Activated T-helper 1 cell treated with anti-CD3 and anti-CD28 coated beads, Interleukin-12 subunit alpha, Interleukin-12 subunit beta, Interleukin-2, Interleukin-4 antibody, amounts not matched to agents 30 ng/mL and 10 ng/mL and 1 ng/mL, durations not matched to agents 14 hours and 24 hours and 36 hours (primary cell): ENCODE measurements around the gene PGBD4. TPM values are rescaled to one million over a fixed set of nuclear protein-coding genes. Genes with fewer than 3 reads are reported as not detected.

Source experiments
- total RNA-seq: library from RNA; stranded (reverse); gene quantifications from 2 replicates; pipeline ENCODE4 v1.2.3, GENCODE V29; 2022

Gene PGBD4
- total RNA-seq, 1 donor from 2014 or later: 3.9 TPM

Other genes with a start within 250 kb of the PGBD4 start
- not detected in 2 replicates for gene CHRM5, start 133.6 kb upstream of the PGBD4 start, total RNA-seq
- 16.3 and 16.8 TPM in 2 replicates for gene AVEN, start 62.9 kb upstream of the PGBD4 start, total RNA-seq
- gene EMC7, start 221 bp upstream of the PGBD4 start, total RNA-seq: 77.1 and 81.3 TPM in 2 replicates
- 37.6 and 42.1 TPM in 2 replicates for gene KATNBL1, start 108.0 kb downstream of the PGBD4 start, total RNA-seq
- 97.0 and 102 TPM in 2 replicates for gene EMC4, start 122.9 kb downstream of the PGBD4 start, total RNA-seq
- gene SLC12A6, start 235.7 kb downstream of the PGBD4 start, total RNA-seq: 33.2 and 36.4 TPM in 2 replicates
- 257 and 267 TPM in 2 replicates for gene NOP10, start 241.1 kb downstream of the PGBD4 start, total RNA-seq
- not detected in 2 replicates for gene NUTM1, start 241.2 kb downstream of the PGBD4 start, total RNA-seq